Skeletal muscle cell (primary cell): ENCODE measurements around the gene PODXL2.
"Not testable (repeated sequence)": the region's sequence is repeated elsewhere in the genome, so short reads cannot be mapped to it uniquely, and the experiment has no call there.

ENCODE experiments used
- DNase-seq: peaks from one replicate; pipeline ENCODE4 v3.0.0-alpha.2; 2010; ENCODE audit warnings: low read depth
- H3K4me3 ChIP-seq: 2 replicates; pipeline ENCODE4 v1.5.1; 2011; ENCODE audit warnings: low read depth, mild to moderate bottlenecking, control low read depth, low read length, moderate library complexity

PODXL2 gene

DNA sequence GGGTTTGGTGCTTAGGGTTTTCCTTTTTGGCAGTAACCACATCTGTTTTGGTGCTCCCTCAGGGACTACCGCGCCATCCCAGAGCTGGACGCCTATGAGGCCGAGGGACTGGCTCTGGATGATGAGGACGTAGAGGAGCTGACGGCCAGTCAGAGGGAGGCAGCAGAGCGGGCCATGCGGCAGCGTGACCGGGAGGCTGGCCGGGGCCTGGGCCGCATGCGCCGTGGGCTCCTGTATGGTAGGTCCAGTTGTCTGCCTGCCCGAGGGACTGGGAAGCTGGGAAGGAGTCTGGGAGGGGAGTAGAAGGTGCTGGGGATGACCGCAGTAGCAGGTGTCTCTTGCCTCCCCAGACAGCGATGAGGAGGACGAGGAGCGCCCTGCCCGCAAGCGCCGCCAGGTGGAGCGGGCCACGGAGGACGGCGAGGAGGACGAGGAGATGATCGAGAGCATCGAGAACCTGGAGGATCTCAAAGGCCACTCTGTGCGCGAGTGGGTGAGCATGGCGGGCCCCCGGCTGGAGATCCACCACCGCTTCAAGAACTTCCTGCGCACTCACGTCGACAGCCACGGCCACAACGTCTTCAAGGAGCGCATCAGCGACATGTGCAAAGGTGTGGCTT, 24.3 kb upstream of the PODXL2 start:
- H3K4me3 ChIP-seq, result no peak overlapping the region
- no peak for DNase-seq

DNA sequence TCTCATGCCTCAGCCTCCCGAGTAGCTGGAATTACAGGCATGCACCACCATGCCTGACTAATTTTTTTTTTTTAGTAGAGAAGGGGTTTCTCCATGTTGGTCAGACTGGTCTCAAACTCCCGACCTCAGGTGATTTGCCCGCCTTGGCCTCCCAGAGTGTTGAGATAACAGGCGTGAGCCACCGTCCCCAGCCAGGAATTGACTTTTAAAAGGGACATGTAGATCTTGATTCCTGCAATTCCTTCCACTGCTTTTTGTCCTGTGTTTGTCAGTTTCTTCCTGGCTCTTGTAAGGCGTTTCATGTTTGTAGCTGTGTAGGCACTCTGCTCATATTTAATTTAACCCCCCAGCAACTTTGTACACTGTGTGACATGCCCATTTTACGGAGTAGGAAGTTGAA, 23.4 kb upstream of the PODXL2 start:
- DNase-seq, result not testable (repeated sequence)

DNA sequence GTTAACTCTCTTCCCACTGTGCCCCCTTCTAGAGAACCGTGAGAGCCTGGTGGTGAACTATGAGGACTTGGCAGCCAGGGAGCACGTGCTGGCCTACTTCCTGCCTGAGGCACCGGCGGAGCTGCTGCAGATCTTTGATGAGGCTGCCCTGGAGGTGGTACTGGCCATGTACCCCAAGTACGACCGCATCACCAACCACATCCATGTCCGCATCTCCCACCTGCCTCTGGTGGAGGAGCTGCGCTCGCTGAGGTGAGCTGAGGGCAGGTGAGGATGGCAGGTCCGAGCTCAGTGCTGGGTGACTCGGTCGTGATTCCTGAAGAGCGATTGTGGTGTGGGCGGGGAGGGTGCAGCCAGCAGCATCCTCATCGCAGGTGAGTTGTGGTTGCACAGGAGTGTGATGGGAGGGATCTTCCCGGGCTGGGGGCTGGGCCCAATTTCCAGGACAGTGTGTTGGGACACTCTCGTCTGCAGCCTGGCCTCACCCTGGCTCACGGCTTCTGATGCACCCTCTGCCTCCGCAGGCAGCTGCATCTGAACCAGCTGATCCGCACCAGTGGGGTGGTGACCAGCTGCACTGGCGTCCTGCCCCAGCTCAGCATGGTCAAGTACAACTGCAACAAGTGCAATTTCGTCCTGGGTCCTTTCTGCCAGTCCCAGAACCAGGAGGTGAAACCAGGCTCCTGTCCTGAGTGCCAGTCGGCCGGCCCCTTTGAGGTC, 22.7 kb upstream of the PODXL2 start:
- DNase-seq, result no peak
- H3K4me3 ChIP-seq, result no peak overlapping the region

More for the DNA sequence above, 23.4 kb upstream of the PODXL2 start:
- H3K4me3 ChIP-seq, result not testable (repeated sequence)

DNA sequence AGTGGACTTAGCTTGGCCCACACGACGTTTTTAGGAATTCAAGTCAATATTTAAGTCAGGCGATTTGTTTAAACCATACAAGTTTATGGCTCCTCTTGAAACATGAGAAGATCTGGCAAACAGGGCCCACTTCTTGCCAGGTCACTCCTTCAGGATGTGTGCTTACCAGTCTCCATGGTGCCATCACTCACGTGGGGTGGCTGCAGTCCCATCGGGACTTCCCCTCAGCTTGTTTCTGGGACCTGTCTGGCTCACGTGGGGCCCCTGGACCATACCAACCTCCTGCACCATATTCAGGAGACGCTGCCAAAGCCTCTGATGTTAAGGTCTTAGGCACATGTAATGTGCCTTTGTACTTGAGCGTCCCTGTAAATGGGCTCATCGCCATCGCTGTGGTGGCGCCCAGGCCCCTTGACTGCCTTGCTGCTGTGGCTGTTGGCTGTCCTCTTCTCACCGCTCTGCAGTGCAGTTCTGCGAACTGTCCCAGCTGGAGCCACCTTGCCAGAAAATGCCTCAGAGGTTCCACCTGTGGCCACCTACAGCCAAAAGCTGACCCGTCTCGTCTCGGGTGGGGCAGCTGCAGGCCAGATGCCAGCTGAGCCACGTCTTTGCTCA, 21.9 kb upstream of the PODXL2 start:
- no peak for DNase-seq
- no peak overlapping the region for H3K4me3 ChIP-seq

DNA sequence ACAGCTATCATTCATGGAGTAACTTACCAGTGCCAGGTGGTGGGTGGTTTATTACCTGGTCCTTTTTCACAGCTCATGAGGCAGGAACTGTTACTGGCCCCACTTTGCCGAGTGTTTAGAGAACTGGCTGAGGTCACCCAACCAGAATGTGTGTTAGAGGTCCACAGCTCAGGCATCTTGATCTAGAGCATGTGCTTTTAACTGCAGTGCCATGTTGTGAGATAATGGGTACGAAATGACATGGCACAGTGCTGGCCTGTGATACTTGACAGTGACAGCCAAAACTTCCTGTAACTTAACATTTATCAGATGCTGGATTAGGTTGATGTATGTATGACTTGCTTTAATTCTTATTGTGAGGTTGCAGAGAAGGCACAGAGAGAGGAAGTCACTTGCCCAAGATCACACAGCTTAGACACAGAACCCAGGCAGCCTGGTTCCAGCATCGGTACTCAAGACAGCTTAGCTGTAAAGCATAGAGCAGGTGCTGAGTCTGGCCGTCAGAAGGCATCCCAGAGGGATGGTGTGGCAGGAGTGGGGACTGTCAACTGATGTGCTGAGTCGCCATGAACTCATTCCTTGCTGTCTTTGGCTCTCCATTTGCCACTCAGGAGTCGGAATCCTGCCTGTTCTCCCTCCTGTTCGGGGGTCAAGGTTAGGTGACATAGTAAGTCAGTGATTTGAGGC, 21.2 kb upstream of the PODXL2 start:
- DNase-seq, result no peak
- H3K4me3 ChIP-seq, result no peak overlapping the region

DNA sequence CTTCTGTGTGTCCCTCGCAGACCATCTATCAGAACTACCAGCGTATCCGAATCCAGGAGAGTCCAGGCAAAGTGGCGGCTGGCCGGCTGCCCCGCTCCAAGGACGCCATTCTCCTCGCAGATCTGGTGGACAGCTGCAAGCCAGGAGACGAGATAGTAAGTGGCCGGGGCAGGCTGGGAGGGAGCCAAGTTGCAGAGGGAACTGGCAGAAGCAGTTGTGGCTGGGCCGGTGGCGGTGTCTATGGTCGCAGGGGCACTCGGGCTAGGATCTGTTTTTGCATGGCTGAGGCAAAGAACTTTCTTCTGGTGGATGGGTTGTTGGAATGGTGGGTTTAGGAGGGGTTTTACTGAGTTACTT, 20.6 kb upstream of the PODXL2 start:
- no peak for DNase-seq
- no peak overlapping the region for H3K4me3 ChIP-seq

DNA sequence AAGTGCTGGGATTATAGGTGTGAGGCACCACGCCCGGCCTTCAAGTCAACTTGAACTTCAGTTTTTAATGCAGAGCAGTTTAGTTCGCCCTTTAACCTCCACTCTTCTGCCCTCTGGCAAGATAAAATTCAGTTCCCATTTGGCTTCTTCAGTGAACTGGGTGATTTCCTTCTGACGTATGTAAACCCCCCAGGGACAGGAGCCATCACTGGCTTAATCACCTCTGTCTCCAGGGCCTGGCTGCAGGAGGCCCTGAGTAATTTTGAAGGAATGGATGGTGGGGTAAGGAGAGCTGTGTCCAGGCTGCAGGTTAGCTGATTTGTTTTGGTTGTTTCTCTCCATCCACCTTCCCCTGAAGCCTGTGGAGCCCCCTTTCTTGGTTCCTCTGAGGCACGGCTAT, 18.9 kb upstream of the PODXL2 start:
- no peak for DNase-seq
- H3K4me3 ChIP-seq, result no peak overlapping the region

DNA sequence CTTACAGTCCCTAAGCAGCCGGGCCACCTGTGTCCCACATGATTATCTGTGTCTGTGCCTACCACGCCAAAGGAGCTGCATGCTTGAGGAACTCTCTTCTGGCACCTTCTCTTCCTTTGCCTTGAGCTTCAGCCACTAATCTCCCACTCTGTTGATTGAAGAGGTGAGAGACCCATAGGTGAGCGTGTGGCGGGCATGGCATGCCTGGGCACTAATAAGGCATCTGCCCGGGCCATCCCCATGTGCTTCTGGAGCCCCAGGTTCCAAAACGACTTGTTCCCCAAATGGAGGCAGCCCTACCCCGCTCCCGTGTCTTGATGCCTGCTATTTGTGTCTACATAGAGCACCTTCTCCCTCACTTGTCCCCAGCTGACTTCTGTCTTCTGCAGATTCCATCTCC, 17.7 kb upstream of the PODXL2 start:
- DNase-seq, result no peak
- no peak overlapping the region for H3K4me3 ChIP-seq

DNA sequence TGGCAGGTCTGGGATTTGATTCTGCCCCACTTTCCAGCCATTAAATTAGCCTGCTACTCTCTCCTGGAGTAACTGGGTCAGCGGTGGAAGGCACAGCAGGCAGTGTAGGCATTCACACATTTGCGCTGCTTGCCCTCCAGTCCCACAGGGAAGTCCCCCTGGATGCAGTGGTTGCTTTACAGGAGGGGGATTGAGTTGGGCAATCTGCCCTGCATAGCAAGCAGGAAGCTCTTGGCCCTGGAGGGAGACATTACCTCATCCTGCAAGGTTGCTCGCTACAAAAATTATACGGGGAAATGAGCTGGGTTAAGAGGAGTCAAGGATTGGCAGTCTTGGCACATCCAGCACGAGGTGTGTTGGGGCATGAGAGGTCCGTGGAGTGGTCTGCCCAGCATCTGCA, 16.0 kb upstream of the PODXL2 start:
- no peak for DNase-seq
- no peak overlapping the region for H3K4me3 ChIP-seq

DNA sequence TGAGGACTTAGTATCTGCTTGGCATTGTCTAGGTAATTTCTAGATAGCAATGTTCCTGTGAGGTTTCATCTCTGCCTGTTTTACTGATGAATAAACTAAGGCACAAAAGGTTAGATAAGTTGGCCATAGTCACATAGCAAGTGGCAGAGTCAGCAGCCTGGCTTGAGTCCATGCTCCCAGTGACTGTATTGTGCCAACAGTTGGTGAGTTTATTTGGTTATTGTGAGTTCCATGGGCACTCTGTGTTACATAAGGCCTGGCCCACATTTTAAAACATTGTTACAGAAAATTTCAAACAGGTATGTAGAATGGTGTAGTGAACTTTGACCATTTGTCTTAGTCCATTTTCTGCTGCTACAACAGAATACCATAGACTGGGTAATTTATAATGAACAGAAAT, 15.6 kb upstream of the PODXL2 start:
- no peak for DNase-seq
- no peak overlapping the region for H3K4me3 ChIP-seq

DNA sequence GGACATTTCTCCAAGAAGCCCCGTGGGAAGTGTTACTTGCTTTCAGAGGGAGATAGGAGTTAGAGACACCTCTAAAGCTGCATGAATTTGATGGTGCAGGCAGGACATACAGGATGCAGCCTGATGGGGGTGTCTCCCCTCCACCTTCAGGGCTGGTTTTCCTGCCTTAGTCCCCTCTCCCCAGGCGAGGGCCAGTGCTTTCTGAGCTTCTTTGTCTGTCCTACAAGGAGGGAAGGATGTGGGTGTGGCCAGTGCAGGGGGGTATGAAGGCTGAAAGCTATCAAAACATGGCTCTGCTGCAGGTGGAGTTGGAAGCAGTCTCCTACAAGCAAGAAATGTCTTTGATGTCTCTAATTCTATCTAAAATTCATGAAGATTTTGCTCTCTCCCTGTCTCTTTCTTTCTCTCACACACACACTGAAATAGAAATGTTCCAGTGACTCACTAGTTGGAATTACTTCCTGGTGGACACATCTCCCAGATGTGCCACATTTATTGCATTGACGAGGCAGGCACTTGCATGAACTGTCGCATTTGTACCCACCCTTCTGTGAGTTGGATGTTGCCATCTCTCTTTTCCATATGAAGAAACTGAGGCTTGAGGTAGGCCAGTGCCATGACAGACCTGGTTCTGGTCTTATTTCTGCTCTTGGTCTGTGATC, 13.9 kb upstream of the PODXL2 start:
- DNase-seq, result no peak
- H3K4me3 ChIP-seq, result no peak overlapping the region

DNA sequence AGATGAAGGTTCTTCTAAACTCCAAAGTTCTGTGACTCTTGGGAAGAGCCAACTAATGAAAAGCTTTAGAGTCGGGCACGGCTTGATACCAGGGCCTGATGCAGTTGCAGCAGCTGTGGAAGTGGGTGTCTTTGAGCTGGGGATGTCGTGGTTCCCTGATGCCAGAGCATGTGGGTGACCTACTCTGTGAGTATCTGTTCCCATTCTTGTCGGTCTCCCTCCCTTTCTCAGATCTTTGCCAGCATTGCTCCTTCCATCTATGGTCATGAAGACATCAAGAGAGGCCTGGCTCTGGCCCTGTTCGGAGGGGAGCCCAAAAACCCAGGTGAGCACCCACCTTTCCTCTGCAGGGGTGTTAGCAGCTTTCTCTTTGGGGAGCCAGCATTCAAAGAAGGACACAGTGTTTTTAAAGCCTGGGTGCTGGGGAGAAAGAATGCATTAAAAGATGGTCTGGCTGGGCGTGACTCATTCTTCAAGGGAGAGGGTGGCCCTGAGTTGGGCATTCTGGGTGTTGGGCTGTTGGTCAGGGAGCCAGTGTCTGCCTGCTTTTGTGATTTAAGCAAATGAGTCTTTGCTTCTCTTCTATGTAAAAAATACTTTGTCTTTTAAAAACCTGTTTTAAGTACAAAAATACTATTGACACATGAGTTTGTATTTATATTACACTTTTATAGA, 13.2 kb upstream of the PODXL2 start:
- no peak for DNase-seq
- no peak overlapping the region for H3K4me3 ChIP-seq

DNA sequence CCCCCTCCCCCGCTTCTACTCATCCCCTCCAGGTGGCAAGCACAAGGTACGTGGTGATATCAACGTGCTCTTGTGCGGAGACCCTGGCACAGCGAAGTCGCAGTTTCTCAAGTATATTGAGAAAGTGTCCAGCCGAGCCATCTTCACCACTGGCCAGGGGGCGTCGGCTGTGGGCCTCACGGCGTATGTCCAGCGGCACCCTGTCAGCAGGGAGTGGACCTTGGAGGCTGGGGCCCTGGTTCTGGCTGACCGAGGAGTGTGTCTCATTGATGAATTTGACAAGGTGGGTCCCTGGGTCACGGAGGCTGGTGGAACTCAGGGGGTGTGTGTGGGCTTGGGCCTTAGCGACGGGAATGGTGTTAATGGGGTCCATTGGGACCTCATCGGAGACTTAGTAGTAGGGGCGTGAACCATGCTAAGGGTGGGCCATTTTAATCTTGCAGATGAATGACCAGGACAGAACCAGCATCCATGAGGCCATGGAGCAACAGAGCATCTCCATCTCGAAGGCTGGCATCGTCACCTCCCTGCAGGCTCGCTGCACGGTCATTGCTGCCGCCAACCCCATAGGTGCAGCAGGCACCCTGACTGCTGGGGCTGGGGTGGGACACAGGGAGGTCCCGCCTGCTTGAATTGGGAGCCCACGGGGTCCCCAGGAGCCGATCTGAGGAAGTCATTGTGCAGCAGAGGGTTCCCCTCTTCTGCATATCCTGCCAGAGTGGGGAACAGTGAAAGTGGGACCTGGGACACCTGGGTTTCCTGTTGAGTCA, 12.0 kb upstream of the PODXL2 start:
- no peak for DNase-seq
- no peak overlapping the region for H3K4me3 ChIP-seq

DNA sequence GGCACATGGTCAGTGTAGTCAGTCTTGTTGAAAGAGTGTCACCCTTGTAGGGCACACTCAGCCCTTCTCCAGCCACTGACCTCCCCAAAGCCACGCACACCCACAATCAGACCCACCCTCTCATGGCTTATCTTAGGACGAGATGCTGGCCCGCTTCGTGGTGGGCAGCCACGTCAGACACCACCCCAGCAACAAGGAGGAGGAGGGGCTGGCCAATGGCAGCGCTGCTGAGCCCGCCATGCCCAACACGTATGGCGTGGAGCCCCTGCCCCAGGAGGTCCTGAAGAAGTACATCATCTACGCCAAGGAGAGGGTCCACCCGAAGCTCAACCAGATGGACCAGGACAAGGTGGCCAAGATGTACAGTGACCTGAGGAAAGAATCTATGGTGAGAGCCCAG, 10.1 kb upstream of the PODXL2 start:
- H3K4me3 ChIP-seq, result no peak overlapping the region
- no peak for DNase-seq

DNA sequence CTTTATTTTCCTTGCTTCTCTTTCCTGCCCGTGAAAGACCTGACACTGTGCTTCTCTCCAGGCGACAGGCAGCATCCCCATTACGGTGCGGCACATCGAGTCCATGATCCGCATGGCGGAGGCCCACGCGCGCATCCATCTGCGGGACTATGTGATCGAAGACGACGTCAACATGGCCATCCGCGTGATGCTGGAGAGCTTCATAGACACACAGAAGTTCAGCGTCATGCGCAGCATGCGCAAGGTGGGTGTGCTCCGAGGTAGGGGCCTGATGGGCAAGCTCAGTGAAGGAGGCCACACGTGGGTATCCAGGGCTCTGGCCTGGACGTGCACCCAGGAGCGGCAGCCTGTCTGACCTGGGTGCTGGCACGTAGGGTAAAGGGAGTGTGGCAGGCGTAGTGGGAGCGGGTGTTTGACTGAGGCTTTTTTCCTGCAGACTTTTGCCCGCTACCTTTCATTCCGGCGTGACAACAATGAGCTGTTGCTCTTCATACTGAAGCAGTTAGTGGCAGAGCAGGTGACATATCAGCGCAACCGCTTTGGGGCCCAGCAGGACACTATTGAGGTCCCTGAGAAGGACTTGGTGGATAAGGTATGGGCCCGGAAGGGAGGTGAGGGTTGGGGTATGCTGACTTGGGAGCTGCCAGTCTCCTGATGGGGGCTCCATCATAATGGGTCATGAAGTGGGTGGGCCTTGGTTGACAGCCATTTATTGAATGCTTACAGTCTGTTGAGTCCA, 8.2 kb upstream of the PODXL2 start:
- H3K4me3 ChIP-seq, result no peak overlapping the region
- no peak for DNase-seq

DNA sequence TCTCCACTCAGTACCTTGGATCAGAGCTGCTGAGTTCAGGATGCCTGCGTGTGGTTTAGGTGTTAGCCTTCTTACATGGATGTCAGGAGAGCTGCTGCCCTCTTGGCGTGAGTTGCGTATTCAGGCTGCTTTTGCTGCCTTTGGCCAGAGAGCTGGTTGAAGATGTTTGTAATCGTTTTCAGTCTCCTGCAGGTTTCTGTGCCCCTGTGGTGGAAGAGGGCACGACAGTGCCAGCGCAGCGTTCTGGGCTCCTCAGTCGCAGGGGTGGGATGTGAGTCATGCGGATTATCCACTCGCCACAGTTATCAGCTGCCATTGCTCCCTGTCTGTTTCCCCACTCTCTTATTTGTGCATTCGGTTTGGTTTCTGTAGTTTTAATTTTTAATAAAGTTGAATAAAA, 7.0 kb upstream of the PODXL2 start:
- DNase-seq, result no peak

DNA sequence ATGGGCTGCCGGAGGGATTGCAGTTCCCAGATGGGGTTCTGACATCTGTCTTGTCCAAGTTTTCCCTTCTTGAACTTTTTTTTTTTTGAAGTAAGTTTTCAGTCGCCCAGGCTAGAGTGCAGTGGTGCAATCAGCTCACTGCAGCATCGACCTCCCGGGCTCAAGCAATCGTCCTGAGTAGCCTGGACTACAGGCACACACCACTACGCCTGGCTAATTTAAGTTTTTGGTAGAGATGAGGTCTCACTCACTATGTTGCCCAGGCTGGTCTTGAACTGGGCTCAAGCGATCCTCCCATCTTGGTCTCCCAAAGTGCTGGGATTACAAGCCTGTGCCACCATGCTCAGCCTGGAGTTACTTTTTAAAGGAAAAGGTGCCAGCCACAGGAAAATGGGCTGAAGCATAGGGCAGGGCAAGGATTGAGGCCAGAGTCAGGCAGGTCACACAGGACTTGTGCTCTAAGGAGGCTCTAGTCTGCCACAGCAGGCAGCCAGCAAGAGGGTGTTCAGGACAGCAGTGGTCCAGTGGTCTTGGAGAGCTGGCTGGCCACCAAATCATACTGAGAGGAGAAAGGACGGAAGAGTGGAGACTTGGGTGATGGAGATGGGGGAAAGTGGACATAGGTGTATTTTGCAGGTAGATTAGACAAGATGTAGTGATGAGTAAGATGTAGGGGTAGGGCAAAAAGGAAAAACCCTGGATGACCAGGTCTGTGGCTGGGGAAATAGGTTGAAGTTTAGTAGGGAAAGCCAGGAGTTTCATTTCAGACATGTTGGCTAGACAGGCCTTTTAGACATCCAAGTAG, 6.0 kb upstream of the PODXL2 start:
- no peak overlapping the region for H3K4me3 ChIP-seq
- DNase-seq, result no peak

More for the DNA sequence above, 7.0 kb upstream of the PODXL2 start:
- H3K4me3 ChIP-seq, result no peak overlapping the region
